HG02973 (cell line): ENCODE measurements around the gene SOX13.

Source experiments
- ATAC-seq: cut with Tn5 transposase; IDR thresholded peaks from one replicate; pipeline ENCODE4 v1.9.1; 2021; ENCODE audit warnings: moderate library complexity; ENCODE audit not compliant: unreplicated experiment

SOX13 gene

DNA sequence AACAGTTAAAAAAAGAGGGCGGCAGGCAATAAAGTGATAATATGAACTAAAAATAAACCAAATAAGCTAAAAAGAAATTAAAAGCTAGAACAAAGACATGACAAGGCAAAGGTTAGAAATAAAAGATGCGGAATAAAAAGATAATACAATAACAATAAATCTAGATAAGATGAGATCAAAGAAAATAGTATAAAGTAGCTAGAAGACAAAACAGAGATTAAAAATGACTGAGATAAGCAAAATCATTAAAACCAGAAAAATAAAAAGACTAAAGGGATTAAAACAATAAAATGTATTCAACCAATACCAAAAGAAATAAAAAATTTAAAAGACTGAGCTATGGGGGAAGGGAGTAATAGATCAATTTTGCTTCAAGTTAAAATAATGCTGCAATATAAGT, 10.8 kb upstream of the SOX13 start:
- ATAC-seq, result no peak

DNA sequence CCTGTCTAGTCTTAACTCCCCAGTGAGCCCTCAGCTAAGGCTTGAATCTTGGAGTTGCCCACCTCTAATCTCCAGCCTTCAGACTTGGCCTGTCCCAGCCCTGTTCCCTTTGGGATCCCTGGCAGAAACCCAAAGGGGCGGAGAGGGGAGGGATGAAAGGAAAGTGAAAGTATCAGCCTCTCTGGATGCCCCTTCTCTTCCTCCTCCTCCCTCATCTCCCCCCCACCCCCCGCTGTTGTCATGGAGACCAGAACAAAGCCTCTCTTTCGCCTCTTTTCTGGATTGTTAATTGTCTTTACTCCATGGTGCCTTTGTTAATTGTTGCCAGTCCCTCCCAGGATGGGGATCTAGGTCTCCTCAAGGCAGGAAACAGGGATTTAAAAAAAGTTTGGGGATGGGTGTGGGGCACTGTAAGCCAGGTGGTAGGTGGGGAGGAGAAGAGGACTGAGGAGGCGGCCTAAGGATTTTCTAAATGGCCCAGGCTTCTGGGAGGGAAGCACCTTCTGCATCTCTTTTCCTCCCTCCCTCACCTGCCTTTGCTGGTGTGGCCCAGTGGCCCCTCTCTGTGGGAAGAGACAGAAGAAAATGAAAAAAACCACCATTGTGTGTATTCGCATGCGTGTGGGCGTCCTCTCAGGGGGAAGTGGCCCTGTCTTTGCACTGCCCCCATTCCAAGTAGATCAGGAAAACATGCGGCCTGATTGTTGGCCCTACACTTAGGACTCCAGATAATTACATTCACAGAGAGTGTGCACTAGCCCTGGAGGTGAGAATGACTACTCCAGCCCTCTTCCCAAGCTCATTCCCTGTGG, 7.5 kb upstream of the SOX13 start:
- ATAC-seq, result no peak

DNA sequence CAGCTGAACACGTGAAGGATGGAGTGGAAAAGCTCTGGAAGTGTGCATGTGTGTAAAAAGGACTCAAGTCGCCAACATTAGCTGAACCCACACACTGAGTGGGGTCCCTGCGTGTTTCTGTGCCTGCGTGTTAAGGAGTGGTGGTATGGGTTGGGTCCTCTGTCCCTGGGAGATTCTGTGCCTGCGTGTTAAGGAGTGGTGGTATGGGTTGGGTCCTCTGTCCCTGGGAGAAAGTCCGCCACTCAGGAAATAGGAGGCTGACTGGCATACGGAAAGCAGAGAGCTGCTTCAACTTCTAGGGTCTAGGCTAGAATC, 7.0 kb upstream of the SOX13 start:
- ATAC-seq, result no peak

DNA sequence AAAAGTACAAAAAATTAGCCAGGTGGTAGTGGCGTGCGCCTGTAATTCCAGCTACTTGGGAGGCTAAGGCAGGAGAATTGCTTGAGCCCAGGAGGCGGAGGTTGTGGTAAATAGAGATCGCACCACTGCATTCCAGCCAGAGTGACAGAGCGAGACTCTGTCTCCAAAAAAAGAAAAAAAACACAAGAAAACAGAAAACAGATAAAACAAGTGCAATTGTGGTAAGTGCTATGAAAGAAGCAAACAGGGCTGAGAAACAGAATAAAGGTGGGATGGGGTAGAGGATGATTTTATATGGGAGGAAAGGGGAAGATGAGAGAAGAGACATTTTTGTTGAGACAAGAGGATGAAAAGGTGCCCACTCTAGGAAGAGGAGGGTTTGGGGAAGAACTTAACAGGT, 5.0 kb upstream of the SOX13 start:
- ATAC-seq, result no peak

DNA sequence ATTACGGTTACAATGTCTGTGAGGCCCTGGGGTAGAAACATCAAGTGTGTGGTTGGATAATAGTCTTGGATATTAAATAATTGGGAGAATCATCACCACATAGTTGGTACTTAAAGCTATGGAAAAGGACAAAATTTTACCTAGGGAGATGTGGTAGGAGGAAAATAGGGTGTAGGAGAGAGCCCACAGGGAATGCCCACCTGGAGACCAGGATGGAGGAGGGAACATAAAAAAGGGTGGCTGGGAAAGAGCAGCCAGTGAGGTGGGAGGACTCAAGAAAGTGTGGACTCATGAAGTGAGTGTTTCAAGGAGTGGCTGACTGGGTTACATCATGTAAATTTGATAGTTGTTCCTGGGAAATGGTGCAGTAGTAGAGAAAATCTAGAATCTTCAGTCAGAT, 3.0 kb upstream of the SOX13 start:
- no peak for ATAC-seq

DNA sequence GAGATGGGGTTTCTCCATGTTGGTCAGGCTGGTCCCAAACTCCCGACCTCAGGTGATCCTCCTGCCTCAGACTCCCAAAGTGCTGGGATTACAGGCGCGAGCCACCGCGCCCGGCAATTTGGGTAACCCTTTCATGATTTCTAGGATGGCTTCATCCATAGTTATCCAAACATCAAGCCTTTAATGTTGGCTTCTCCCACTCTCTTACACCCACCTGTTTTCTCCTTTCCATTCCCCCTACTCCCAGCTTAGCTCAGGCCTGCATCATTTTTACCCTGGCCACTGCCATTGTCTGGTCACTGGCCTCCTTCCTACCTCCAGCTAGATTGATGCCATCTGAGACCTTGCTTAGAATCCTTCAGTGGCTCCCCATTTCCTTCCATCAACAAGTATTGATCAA, 2.0 kb upstream of the SOX13 start:
- no peak for ATAC-seq

DNA sequence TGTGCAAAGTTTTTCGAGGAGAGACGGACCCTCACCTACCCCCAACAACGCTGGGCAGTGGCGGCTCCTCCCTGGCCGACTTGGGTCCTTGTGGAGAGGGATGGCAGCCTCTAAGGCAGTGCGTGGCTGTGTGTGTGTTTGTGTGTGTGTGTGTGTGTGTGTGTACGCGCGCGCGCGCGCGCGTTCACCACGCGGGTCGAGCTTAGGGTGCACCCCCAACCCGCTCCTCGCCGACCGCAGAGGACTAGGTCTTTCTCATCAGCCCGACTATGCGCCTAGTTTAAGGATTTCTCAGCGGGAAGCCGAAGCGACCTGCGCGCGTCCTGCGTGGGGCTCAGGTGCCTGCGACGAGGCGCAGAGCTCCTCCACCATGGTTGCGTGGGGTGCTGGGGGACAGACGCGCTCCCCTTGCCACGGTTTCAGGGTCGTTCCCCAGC, 940 bp downstream of the SOX13 start:
- no peak for ATAC-seq

DNA sequence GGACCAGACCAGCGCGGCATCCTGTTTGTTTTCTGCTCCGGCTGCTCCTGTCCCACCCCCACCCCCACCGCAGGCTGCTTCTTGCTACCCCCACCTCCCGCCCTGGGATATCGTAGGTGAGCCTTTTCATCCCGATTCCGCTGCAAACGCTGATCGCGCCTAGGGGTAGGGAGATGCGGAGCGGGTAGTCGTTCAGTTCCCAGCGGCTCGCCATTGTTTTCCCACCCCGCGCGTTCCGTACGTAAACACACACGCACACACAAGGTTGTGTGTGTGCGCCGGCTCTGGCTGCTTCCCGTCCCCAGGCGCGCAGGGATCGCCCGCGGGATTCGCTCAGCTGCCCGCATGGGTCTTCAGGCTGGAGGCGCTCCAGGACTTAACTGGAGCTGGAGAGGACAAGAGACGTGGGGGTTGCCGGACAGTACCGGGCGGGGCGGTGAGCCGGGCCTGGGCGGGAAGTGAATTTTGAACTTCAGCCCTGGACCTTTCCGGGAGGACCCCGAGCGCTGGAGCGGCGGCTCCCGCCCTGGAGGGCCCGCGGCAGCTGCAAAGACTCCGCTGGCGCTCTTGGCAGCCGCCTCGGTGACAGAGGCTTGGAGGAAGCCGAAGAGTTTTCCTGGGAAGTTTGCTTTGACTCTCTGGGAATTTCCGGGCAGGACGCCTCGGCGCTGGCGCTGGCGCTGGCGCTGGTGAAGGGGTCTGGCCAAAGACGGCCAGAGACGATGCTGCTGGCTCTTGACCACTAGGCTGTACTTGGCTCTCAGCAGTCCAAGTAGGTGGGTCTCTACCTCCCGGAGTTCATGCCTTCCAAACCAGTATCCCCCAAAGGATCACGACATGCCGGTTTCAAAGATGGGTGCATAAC, 1.6 kb downstream of the SOX13 start:
- no peak for ATAC-seq

DNA sequence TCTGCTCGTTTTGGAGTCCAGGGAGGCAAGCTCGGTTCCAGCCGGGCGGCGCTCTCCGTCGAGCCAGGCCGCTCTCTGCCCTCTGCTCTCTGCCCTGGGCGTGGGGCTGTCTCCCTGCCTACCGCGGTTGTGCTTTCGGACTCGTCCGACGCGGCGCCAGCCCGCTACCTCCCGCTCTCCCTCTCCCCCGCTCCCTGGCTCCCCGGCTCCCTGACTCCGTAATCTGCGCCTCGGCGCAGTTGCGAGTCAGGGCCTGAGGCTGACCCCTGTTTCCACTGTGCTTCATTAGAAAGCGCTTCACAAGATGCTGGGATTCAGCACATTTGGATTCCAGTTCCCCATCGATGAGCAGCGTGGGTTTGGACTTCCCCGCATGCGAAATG, 2.2 kb downstream of the SOX13 start:
- no peak for ATAC-seq

DNA sequence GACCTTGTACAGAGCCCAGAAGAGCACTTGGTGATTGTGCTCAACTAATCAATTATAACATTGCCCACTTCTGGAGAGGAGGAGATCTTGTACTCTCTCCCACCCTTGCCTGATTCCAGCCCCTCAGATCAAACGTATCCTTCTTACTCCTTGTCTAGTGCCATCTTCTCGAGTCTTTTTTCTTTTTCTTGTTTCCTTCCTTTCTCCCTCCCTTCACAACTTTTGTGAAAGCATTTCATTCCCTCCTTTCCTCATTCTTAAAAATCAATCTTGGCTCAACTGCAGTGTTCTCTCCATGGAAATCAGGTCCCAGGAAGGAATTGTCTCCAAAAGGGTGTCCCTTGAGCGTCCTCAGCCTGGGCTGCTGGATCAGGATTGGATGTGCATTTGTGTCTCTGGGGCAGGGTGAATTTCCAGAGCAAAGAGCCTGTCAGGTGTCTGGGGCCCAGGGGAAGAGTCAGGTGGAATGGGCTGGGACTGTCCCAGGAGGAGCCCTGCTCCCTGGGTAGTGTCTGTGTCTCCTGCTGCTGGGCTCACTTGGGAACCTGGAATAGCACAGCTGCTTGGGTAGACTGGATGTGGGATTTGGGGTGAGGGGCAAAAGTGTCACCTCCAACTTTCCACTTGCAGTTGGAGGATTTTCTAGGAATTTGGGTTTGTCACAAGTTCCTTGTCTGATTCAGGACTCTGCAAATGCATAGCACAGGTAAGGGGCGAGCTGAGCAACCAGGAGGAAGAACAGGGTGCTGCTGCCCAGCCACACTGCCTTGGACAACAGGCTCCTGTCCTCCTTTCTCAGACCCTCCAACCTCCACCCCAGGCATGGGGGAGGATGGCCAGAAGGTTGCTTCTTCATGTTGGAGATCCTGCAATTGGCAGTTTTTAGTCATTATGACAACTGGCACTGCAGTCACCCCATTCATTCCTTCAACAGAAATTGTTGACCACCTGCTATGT, 3.3 kb downstream of the SOX13 start:
- ATAC-seq, result no peak

DNA sequence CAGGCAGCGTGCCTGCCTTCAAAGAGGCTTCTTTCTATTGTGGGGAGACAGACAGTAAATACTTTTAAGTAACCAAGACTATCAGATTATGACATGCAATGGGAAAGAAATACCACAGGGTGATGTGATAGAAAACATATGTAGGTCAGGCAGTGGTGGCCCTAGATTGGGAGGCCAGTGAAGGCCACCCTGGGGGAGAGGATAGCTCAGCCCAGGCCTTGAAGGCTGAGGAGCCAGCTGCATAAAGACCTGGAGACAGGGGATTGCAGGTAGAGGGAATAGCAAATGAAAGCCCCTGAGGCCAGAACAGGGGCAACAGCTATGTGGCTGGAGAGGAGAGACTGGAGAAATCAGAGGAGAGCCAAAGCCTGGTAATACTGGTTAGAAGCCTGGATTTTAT, 4.0 kb downstream of the SOX13 start:
- no peak for ATAC-seq

DNA sequence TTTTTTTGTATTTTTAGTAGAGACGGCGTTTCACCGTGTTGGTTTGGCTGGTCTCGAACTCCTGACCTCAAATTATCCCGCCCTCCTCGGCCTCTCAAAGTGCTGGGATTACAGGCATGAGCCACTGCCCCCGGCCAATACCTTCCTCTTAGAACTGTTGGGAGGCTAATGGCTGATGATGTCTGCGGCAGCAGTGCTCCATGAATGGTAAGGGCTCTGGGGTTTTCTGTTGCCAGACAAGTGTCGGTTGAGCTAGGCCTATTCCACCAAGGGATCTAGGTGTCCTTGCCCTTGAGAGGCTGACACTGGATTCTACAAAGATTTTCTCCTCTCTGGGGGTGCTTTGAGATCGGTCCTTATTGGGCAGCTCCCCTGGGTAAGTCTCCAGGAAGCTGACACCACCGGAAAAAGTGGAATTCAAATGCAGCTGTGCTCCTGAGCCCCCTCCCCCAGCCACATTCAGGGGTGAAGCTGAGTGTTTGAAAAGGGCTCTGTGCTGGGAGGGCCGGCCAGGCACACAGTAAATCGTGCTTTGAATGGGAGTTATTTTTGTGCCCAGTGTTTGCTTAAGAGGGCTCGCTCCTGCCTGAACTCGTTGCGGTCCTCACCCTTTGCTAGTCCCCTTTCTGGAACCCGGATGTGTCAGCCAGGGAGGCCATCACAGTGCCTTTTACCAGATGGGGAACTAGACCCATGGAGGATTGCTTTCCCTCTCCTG, 5.2 kb downstream of the SOX13 start:
- ATAC-seq, result no peak

DNA sequence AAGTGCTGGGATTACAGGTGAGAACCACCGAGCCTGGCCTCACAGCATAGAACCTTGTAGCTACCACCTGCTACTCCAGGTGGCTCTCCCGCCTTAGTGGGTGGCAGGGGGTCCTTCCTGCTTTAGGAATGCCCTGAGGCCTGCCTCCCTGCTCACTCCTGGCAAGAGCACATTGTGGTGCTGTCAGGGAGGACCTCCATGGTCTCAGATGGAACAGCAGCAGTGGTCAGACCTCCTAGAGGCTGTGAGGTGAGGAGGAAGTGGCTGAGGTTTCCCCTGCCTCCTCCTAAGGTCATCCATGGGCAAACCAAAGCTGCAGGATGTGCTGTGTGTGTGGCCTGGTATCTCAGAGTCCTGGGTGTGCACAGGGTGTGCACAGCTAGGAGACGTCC, 6.7 kb downstream of the SOX13 start:
- no peak for ATAC-seq

DNA sequence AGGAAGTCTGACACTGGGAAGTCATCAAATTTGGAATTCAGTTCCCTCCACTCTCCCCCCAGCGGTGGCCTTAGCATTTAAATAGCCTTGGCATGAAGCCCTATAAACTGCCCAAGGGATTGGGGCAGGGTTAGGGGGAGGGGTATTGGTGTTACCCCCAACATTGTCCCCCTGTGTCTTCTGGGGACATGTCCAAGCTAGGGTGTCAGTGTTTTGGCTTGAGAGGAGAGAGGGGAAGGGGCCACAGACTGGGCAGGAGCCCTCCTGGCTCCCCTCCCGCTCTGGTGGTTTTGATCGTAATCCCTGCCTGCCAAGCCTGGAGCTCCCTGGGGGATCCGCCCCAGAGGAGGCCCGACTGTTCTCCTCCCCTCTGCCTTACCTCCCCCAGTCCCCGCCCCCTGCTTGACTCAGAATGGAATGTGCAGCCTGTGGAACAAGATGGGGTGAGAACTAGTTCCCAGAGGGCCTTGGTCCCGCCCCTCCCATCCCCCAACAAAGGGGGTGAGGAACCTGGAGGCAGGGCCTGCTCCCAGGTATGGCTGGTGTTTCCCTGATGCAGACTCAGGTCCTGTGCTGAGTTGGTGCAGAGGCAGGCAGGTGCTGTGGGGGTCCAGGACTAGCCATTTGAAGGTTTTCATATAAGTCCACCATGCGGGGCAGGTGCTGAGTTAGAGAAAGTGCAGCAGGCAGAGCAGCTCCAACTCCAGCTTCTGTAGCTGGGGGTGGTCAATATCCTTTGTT, 7.4 kb downstream of the SOX13 start:
- no peak for ATAC-seq

DNA sequence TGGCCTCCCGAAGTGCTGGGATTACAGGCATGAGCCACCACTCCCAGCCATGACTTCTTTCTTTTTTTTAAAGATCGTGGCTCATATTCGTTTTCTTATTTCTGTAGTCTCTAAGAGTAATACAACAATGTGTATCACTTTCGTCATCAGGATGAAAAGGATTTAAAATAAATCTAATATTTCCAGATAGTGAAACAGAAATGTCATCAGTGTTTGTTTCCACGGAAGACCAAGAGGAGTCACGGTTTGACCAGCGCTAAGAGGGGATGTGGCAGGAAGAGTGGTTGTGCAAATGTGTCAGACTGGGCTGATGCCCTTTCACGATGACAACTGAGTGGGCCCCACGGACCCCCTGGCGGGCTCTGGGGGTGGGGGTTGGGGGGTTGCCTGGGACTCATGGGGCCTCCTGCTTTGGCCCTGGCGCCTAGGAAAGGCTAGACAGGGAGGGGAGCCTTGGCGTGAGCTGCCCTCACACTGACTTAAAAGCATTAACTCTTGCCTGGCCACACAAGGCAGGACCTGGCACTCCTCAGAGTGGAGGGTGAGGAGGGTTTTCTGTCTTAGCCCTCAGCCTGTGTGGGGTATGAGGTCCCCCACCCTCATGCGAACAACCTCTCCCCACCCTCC, 8.4 kb downstream of the SOX13 start:
- ATAC-seq, result no peak

DNA sequence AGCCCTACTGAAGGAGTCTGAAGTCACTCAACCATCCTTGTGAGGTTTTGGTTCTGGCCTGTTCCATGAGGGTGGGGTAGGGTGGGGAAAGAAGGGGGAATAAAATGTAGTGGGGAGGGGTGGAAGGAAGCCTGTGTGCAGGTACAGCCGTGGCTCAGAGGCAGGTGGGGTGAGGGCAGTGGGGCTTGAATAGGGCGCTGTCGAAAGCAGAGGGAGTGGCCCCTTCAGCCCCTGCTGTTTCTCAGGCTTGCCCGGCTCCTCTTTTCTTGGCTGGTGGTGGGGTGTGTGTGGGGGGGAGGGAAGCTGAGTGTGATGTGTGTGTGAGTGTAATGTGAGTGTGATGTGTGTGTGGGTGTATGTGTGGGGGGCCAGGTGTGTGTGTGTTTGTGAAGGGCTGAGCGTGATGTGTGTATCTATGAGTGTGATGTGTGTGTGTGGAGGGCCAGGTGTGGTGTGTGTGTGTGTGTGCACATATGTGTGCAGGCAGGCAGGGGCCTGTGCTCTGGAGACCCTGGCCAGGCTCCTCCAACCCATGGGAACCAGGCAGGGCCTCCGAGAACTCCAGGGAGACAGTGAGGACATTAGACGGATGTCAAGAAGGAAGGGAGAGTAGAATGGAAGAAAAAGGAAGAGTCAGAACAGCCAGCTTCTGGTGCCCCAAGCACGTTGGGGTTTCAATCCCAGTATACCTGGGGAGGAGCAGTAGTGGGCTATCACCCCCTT, 9.0 kb downstream of the SOX13 start:
- no peak for ATAC-seq

DNA sequence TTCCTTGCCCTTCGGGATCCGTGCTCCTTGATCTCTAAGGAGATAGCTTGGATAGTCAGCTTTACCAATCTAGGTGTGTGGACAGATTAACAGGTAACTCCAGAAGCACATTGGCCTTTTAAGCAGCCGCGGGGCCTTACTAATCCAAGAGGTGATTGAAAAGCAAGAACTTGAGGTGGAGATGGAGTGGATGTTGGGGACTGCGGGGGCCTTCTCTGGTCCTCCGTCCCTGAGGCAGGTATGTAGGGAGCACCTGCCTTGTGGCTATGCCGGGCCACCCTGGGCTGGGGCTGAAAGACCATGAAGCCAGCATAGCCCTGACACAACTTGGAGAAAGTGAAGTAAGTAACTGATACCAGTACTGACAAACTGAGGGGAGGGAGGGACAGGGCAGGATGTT, 10.6 kb downstream of the SOX13 start:
- ATAC-seq, result no peak

DNA sequence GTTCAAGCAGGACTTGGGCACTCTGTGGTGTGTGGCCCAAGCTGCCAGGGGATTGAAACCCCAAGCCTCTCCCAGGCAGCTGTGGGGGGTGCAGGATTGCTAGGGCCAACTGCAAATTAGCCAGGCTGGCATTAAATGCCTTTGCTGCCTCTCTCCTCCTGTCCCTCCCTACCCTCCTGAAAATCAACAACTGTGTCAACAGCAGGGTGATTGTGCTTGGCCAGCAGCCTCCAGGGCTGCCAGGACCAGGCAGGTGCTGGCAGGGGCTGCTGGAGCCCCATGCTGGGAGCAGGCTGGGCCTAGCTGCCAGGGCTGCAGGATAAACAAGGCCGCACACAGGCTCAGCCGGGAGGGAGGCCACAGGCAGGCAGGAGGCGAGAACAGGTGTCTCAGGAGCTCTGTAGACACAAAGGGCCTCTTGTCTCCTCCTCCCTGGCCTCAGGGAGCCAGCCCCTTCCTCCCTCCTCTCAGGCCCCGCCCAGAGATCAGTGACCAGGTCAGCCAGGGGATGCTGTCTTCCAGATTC, 11.4 kb downstream of the SOX13 start:
- no peak for ATAC-seq

DNA sequence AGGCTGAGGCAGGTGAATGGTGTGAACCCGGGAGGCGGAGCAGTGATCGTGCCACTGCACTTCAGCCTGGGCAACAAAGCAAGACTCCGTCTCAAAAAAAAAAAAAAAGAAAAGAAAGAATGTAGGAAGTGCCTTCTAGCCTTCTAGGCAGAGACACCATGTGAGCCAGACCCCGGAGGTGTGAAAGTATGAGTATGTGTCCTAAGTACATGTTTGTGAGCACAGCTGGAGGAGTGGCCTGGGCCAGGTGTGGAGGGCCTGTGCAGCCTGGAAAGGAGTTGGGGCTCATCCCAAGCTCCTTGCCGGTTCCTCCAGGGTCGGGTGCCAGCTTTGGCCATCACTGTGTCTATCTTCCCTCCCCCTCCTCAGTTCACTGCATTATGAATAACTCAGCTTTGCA, 13.0 kb downstream of the SOX13 start:
- ATAC-seq, result no peak
